Omental fat pad (tissue), 4 donors: ENCODE data around the gene MACROD2. TPM values are rescaled to one million over a fixed set of nuclear protein-coding genes. Genes with fewer than 3 reads are reported as not detected.
A peak's percentile ranks its signal among the peaks of the same experiment; 100 is the strongest.

Experiments used
- ATAC-seq: fragments of 150-250 bp; one replicate; pipeline ENCODE4 v1.9.1; 2016; ENCODE audit warnings: mild to moderate bottlenecking, moderate library complexity; ENCODE audit not compliant: low FRiP score
- DNase-seq: peaks from one replicate; pipeline ENCODE4 v3.0.0-alpha.2; 2019; ENCODE audit warnings: low spot score
- CTCF ChIP-seq, 3 donors: fragments of 450-650 bp; IDR thresholded peaks; one replicate each; pipeline ENCODE4 v1.5.1; 2016 to 2017; ENCODE audit warnings: antibody characterized with exemption in 3 of 3, mild to moderate bottlenecking in 3 of 3, moderate library complexity in 2 of 3
- total RNA-seq, 4 donors: library from RNA; depleted of rRNA; stranded (reverse); fragments of >200 nt; gene quantifications; one replicate each; pipeline ENCODE4 v1.1.0, GENCODE V29; 2016

Gene MACROD2
- total RNA-seq, 4 donors from 2014 or later = 6.8 to 54.1 (median 7.4) TPM

DNA sequence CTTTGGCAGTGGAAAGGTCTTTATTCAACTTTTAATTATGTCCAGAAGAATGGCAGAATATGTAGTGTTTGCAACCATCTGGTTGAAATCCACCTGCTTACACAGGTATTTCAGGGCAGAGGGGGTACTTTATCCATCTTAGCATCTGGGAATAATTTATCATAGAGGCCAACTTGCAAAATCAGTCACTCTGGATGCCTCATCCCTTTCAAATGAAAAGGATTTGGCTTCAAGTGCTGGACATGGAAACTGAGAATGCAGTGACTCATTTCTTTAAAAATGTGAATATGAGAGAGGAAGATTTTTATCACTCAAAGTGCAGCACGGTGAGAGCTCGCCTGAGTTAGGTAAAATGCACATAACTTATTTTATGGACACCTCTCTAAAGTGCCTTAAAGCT is 1819.6 kb downstream of the MACROD2 start:
- DNase-seq (no peak), ATAC-seq (peak; percentile 44)
- TF ChIP-seq CTCF (IDR thresholded peaks at IDR 0.05) = no peak

DNA sequence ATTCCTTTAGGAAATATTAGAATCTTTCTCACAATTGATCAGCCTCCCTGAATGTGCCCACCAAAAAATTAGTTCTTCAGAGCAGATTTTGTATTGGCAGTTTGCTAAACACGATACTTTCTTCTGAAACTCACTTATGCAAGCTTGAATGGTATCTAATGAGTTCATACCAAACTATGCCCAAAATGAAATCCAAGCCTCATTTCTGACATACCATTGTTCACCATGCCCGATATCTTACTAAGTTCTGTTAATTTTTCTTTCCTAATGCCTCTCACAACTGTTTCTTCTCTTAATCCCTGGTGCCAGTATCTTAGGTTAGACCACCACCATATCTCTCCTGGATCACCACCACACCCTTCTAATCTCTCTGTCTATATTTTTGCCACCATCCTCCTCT is 1822.0 kb downstream of the MACROD2 start:
- no peak for TF ChIP-seq CTCF (IDR thresholded peaks at IDR 0.05)
- ATAC-seq (no peak), DNase-seq (no peak)

- TF ChIP-seq CTCF (IDR thresholded peaks at IDR 0.05) = no peak
- DNase-seq (no peak), ATAC-seq (no peak)
Measured at GRCh38 chr20:15818651-15819071, 1823.3 kb downstream of the MACROD2 start.

GRCh38 chr20:15823718-15824117 is 1828.4 kb downstream of the MACROD2 start:
- no peak for TF ChIP-seq CTCF (IDR thresholded peaks at IDR 0.05)
- ATAC-seq (no peak), DNase-seq (no peak)

DNA sequence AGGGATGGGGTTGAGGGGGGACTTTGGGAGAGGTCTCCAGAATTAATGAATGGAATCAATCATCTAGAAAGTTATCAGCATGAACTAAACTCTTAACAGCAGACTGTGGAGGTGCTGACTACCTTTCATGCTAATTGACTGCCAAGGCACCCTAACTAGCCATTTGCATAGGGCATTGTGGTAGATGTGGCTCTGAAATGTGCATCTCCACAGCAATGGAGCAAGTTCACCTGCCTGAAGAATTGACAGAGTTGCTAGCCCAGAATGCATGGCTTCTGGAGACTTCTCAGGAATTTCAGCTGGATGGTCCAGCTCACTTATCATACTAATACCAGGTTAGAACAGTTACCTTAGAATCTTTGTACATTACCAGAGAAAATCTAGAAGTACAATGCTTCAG is 1832.3 kb downstream of the MACROD2 start:
- TF ChIP-seq CTCF (IDR thresholded peaks at IDR 0.05) = no peak
- ATAC-seq = no peak
- DNase-seq = no peak

DNA sequence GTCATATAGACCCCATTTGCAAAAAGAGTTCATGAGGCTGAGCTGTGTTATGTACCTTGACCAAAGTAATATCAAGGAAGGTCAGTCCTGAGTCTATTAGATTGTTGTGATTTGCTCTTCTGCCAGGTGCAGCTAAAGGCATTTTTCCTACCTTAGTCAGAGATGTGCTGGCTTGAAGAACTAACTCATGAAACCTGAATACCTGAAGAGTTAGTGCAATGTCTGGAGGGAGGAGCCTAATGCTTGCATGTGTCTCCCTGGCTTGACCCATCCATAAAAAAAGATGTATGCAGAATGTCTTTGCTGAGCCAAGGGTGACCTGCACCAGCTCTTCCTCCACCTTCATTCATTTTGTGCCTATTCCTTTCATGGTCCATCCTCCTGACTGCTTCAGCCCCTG is 1835.9 kb downstream of the MACROD2 start:
- DNase-seq (no peak), ATAC-seq (no peak)
- no peak for TF ChIP-seq CTCF (IDR thresholded peaks at IDR 0.05)

DNA sequence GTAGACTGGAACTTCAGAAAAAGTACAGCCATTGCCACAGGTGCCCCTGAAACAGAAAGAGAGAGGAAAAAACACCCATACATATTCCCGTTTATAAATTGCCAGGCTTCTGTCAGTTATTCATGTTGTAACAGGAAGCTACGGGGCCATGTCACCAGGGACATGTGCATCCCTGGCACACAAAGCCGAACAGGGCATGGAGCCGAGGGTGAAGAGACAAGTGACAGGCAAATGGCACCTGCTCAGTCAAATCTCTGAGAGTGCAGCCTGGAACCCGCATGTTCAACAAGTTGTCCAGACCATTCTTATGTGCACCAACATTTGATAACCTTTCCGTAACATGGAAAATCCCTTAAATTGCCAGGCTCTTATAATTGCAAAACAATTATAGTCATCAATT is 1837.2 kb downstream of the MACROD2 start:
- TF ChIP-seq CTCF (IDR thresholded peaks at IDR 0.05) = no peak
- no peak for DNase-seq
- ATAC-seq = no peak
